ENCODE data around the gene DOCK4.

GRCh38 chr7:111900283-111900682, 305.9 kb downstream of the DOCK4 start:
- TF ChIP-seq CTCF (IDR thresholded peaks at IDR 0.05) (no peak), POLR2AphosphoS5 (IDR thresholded peaks at IDR 0.05) (no peak)
